Measurements from ENCODE around the gene LRRC46. TPM values are rescaled to one million over a fixed set of nuclear protein-coding genes. Genes with fewer than 3 reads are reported as not detected.

LRRC46 gene
- total RNA-seq (0.91 TPM), polyA plus RNA-seq (ENCODE audit: insufficient read depth, low read depth, low replicate concordance) (1.5 TPM)
- long read RNA-seq, donor 1, result 0 reads
- long read RNA-seq, donor 2, partial matches to known transcripts, result 39 of 46 reads
- long read RNA-seq, donor 2, other reads (novel, unspliced or antisense), result 7 of 46 reads
- long read RNA-seq, donor 3, partial matches to known transcripts, result 12 of 38 reads
- long read RNA-seq, donor 3, other reads (novel, unspliced or antisense), result 26 of 38 reads
- long read RNA-seq, donor 4, result 0 reads
- long read RNA-seq, donor 5, result 0 reads
- long read RNA-seq, donor 6, partial matches to known transcripts, result 0 of 2 reads
- long read RNA-seq, donor 6, other reads (novel, unspliced or antisense), result 0 of 2 reads
- long read RNA-seq, donor 7, partial matches to known transcripts, result 0 of 1 reads
- long read RNA-seq, donor 7, other reads (novel, unspliced or antisense), result 0 of 1 reads
- long read RNA-seq, donor 8, partial matches to known transcripts, result 44 of 49 reads
- long read RNA-seq, donor 8, other reads (novel, unspliced or antisense), result 5 of 49 reads
- long read RNA-seq, donor 9, result 0 reads
- long read RNA-seq, donor 10, partial matches to known transcripts, result 85 of 106 reads
- long read RNA-seq, donor 10, other reads (novel, unspliced or antisense), result 20 of 106 reads

GRCh38 chr17:47831003-47831933 is at the start of gene LRRC46, which contains the start of gene MRPL10:
Gene LRRC46, plus strand, starts transcription at chr17:47831670. Its CDS starts 320 bp downstream, at chr17:47831990.
Gene MRPL10, minus strand, starts transcription at chr17:47831541. Its CDS starts 30 bp downstream, at chr17:47831511.
- FAIRE-seq (no peak), DNase-seq (peak; percentile 96 to 98 (median 97))
- Histone ChIP-seq H3K9ac (ENCODE audit: low read length in 3 of 3) (peak within 1 kb of the TSS; percentile 37 to 82 (median 62)), H3K4me3 (ENCODE audit: low read length in 3 of 3) (peak within 1 kb of the TSS; percentile 85 to 97 (median 95)), H3K9me3 (ENCODE audit: control insufficient read depth in 2 of 3, insufficient read depth in 1 of 3, low read length in 3 of 3) (no peaks in the 10 kb centered on the region), H3K4me1 (ENCODE audit: control insufficient read depth in 2 of 3, insufficient read depth in 2 of 3, low read depth in 1 of 3, low read length in 3 of 3) (peaks cover 0 to 19% (median 7%) of the 10 kb centered on the region in 3 donors), H3K36me3 (ENCODE audit: control insufficient read depth in 2 of 3, insufficient read depth in 3 of 3, low read length in 3 of 3) (peaks cover 0 to 22% (median 17%) of the 10 kb centered on the region in 3 donors), H3K27ac (ENCODE audit: low read depth in 2 of 2, low read length in 2 of 2) (peak within 1 kb of the TSS; percentile 9 to 76), H3K27me3 (ENCODE audit: control insufficient read depth, insufficient read depth, low read length) (no peaks in the 10 kb centered on the region)
- TF ChIP-seq CTCF (IDR thresholded peaks at IDR 0.05; ENCODE audit: borderline replicate concordance, extremely low read depth, insufficient read depth), result peak; percentile 14
- intact Hi-C loops (cut with DNase I), result no loop called here

GRCh38 chr17:47785538-47786123 is 45.8 kb upstream of the LRRC46 start:
- H3K4me1 ChIP-seq (ENCODE audit: control insufficient read depth in 2 of 3, insufficient read depth in 2 of 3, low read depth in 1 of 3, low read length in 3 of 3), result no peaks in the 10 kb centered on the region
- peak in 4 of 5 donors; percentile 54 to 81 (median 74) for DNase-seq
- intact Hi-C loops (cut with DNase I), result no loop called here
- TF ChIP-seq CTCF (IDR thresholded peaks at IDR 0.05; ENCODE audit: borderline replicate concordance, extremely low read depth, insufficient read depth), result no peak
- no peak for FAIRE-seq
- no peaks in the 10 kb centered on the region for H3K36me3 ChIP-seq (ENCODE audit: control insufficient read depth in 2 of 3, insufficient read depth in 3 of 3, low read length in 3 of 3)
- H3K27me3 ChIP-seq (ENCODE audit: control insufficient read depth, insufficient read depth, low read length), result peaks cover 9% of the 10 kb centered on the region
- no peak overlapping the region for H3K4me3 ChIP-seq (ENCODE audit: low read length in 3 of 3)
- no peak overlapping the region for H3K27ac ChIP-seq (ENCODE audit: low read depth in 2 of 2, low read length in 2 of 2)
- no peak overlapping the region for H3K9ac ChIP-seq (ENCODE audit: low read length in 3 of 3)
- H3K9me3 ChIP-seq (ENCODE audit: control insufficient read depth in 2 of 3, insufficient read depth in 1 of 3, low read length in 3 of 3), result no peaks in the 10 kb centered on the region
